SK-N-SH (cell line): Measurements from ENCODE around the gene PBX3. TPM values are rescaled to one million over a fixed set of nuclear protein-coding genes. Genes with fewer than 3 reads are reported as not detected.

Experiments
- CTCF ChIA-PET: fragments of 300-600, 350-600 bp; formaldehyde crosslinking; extraction: SDS; loops from one replicate; lab custom pipeline; 2021; lab: Yijun Ruan, JAX
- POLR2A ChIA-PET: fragments of 350-600 bp; sonication (Branson Sonifier 250); formaldehyde crosslinking; extraction: SDS; loops from one replicate; lab custom pipeline; 2020; ENCODE audit warnings: antibody characterized with exemption, inconsistent platforms; lab: Yijun Ruan, JAX
- DNase-seq: peaks from one replicate; pipeline ENCODE4 v3.0.0; 2012
- H2AFZ ChIP-seq: fragments of 200-600 bp; sonication (generic); 2 replicates; pipeline ENCODE4 v1.8.1; 2016; ENCODE audit warnings: antibody characterized with exemption, mild to moderate bottlenecking, low read depth
- H3F3A ChIP-seq: fragments of 200-600 bp; sonication (generic); replicated peaks from 2 replicates; pipeline ENCODE3; 2016; ENCODE audit warnings: antibody characterized with exemption, mild to moderate bottlenecking; ENCODE audit not compliant: insufficient read depth
- H3K27ac ChIP-seq, 2 experiments: fragments of 200-500 bp in 1 of 2; fragments of 200-600 bp in 1 of 2; sonication (Bioruptor generic) in 1 of 2; sonication (generic), shearing (Covaris generic) in 1 of 2; 2 replicates each; pipeline versions ENCODE4 v1.5.1 to v1.6.1; 2014 to 2016; ENCODE audit warnings: low read depth in 2 of 2, inconsistent platforms in 1 of 2, low read length in 1 of 2, mild to moderate bottlenecking in 1 of 2, mixed read lengths in 1 of 2
- H3K27me3 ChIP-seq: fragments of 200-600 bp; sonication (generic), shearing (Covaris generic); 2 replicates; pipeline ENCODE4 v1.6.1; 2016; ENCODE audit warnings: mixed run types; ENCODE audit not compliant: insufficient read depth
- H3K36me3 ChIP-seq, 2 experiments: fragments of 200-500 bp in 1 of 2; fragments of 200-600 bp in 1 of 2; sonication (Bioruptor generic) in 1 of 2; sonication (generic) in 1 of 2; replicated peaks in 1 of 2; 2 replicates each; pipeline versions ENCODE3 to v1.5.1; 2014 to 2016; ENCODE audit warnings: low read length in 1 of 2, mild to moderate bottlenecking in 1 of 2; ENCODE audit not compliant: insufficient read depth in 2 of 2, control insufficient read depth in 1 of 2
- H3K4me1 ChIP-seq, 2 experiments: fragments of 200-500 bp in 1 of 2; fragments of 200-600 bp in 1 of 2; sonication (Bioruptor generic) in 1 of 2; sonication (generic), shearing (Covaris generic) in 1 of 2; 2 replicates each; pipeline versions ENCODE4 v1.5.1 to v1.6.1; 2014 to 2016; ENCODE audit warnings: low read depth in 1 of 2, low read length in 1 of 2, mixed run types in 1 of 2; ENCODE audit not compliant: insufficient read depth in 2 of 2, control insufficient read depth in 1 of 2
- H3K4me2 ChIP-seq: fragments of 200-600 bp; sonication (generic), shearing (Covaris generic); 2 replicates; pipeline ENCODE4 v1.6.1; 2017; ENCODE audit warnings: mixed run types
- H3K4me3 ChIP-seq, 2 experiments: fragments of 200-500 bp in 1 of 2; fragments of 200-600 bp in 1 of 2; sonication (Bioruptor generic) in 1 of 2; sonication (generic), shearing (Covaris generic) in 1 of 2; 2 replicates each; pipeline versions ENCODE4 v1.5.1 to v1.8.1; 2014 to 2016; ENCODE audit warnings: low read depth in 2 of 2, inconsistent platforms in 1 of 2, low read length in 1 of 2, mild to moderate bottlenecking in 1 of 2, mixed read lengths in 1 of 2, moderate library complexity in 1 of 2
- H3K79me2 ChIP-seq: fragments of 200-600 bp; sonication (generic); 2 replicates; pipeline ENCODE4 v1.8.1; 2017; ENCODE audit warnings: mild to moderate bottlenecking; ENCODE audit not compliant: insufficient read depth
- H3K9ac ChIP-seq: fragments of 200-600 bp; sonication (generic); 2 replicates; pipeline ENCODE4 v1.6.1; 2017; ENCODE audit warnings: mixed run types
- H3K9me2 ChIP-seq: fragments of 200-600 bp; sonication (generic); 2 replicates; pipeline ENCODE4 v1.6.1; 2017; ENCODE audit warnings: mixed run types
- H3K9me3 ChIP-seq: fragments of 200-600 bp; sonication (generic); 2 replicates; pipeline ENCODE4 v1.6.1; 2017; ENCODE audit warnings: mixed run types, mild to moderate bottlenecking, moderate library complexity
- H4K20me1 ChIP-seq: fragments of 200-600 bp; sonication (generic); 2 replicates; pipeline ENCODE4 v1.6.1; 2017; ENCODE audit warnings: mild to moderate bottlenecking, mixed run types; ENCODE audit not compliant: insufficient read depth
- CTCF ChIP-seq: fragments of 200-600 bp; sonication (generic); IDR thresholded peaks from 2 replicates; pipeline ENCODE4 v1.6.1; 2017; ENCODE audit warnings: antibody characterized with exemption, mild to moderate bottlenecking, moderate library complexity
- EP300 ChIP-seq, 2 experiments: IDR thresholded peaks; 2 replicates each; pipeline versions ENCODE4 v1.4.0 to v1.6.1; 2012; ENCODE audit warnings: borderline replicate concordance in 1 of 2, low read depth in 1 of 2, low read length in 1 of 2
- EZH2phosphoT487 ChIP-seq: fragments of 200-600 bp; sonication (generic); IDR thresholded peaks from 2 replicates; pipeline ENCODE4 v1.6.1; 2017; ENCODE audit warnings: low read depth, mixed run types, mild to moderate bottlenecking, antibody characterized with exemption, moderate library complexity, borderline replicate concordance
- FOSL2 ChIP-seq: IDR thresholded peaks from 2 replicates; pipeline ENCODE4 v1.4.0; 2012; ENCODE audit warnings: low read depth, mild to moderate bottlenecking, moderate library complexity, borderline replicate concordance
- FOXJ3 ChIP-seq: sonication (generic); formaldehyde crosslinking; IDR thresholded peaks from 2 replicates; pipeline ENCODE4 v1.5.1; 2020; ENCODE audit warnings: mild to moderate bottlenecking, missing genetic modification reagents
- FOXM1 ChIP-seq: IDR thresholded peaks from 2 replicates; pipeline ENCODE4 v1.4.0; 2012; ENCODE audit warnings: low read depth, mild to moderate bottlenecking
- GATA2 ChIP-seq: sonication (generic); formaldehyde crosslinking; IDR thresholded peaks from 2 replicates; pipeline ENCODE4 v1.5.0; 2020; ENCODE audit warnings: mild to moderate bottlenecking, missing genetic modification reagents
- JUND ChIP-seq: IDR thresholded peaks from 2 replicates; pipeline ENCODE4 v1.4.0; 2012
- MEF2A ChIP-seq: IDR thresholded peaks from 2 replicates; pipeline ENCODE4 v1.4.0; 2012; ENCODE audit warnings: low read depth, borderline replicate concordance
- NFIC ChIP-seq: IDR thresholded peaks from 2 replicates; pipeline ENCODE4 v1.4.0; 2012; ENCODE audit warnings: borderline replicate concordance
- NRF1 ChIP-seq: IDR thresholded peaks from 2 replicates; pipeline ENCODE4 v1.6.1; 2012; ENCODE audit warnings: low read depth, mild to moderate bottlenecking, low read length
- PBX3 ChIP-seq: IDR thresholded peaks from 2 replicates; pipeline ENCODE4; 2012
- POLR2AphosphoS5 ChIP-seq: IDR thresholded peaks from 2 replicates; pipeline ENCODE4 v1.6.1; 2012; ENCODE audit warnings: low read depth, low read length
- REST ChIP-seq: IDR thresholded peaks from 2 replicates; pipeline ENCODE4 v1.6.1; 2012; ENCODE audit warnings: mild to moderate bottlenecking, low read depth, low read length, moderate library complexity
- SIN3A ChIP-seq: IDR thresholded peaks from 2 replicates; pipeline ENCODE4 v1.6.1; 2012; ENCODE audit warnings: low read depth, mild to moderate bottlenecking, low read length, moderate library complexity, borderline replicate concordance
- SMC3 ChIP-seq: IDR thresholded peaks from 2 replicates; pipeline ENCODE4 v1.6.1; 2012; ENCODE audit warnings: low read depth, low read length, improper control_type of control experiment
- TAF1 ChIP-seq: IDR thresholded peaks from 2 replicates; pipeline ENCODE4 v1.6.1; 2012; ENCODE audit warnings: low read depth, mild to moderate bottlenecking, low read length, moderate library complexity, borderline replicate concordance
- TCF12 ChIP-seq: IDR thresholded peaks from 2 replicates; pipeline ENCODE4 v1.4.0; 2012
- TEAD4 ChIP-seq: IDR thresholded peaks from 2 replicates; pipeline ENCODE4 v1.4.0; 2012; ENCODE audit warnings: mild to moderate bottlenecking, borderline replicate concordance; ENCODE audit not compliant: insufficient read depth
- USF1 ChIP-seq: IDR thresholded peaks from 2 replicates; pipeline ENCODE4 v1.4.0; 2012; ENCODE audit warnings: low read depth, borderline replicate concordance
- USF2 ChIP-seq: fragments of 150-350 bp; IDR thresholded peaks from 2 replicates; pipeline ENCODE4 v1.6.1; 2017; ENCODE audit warnings: antibody characterized with exemption, low read length, low read depth, borderline replicate concordance
- YY1 ChIP-seq: IDR thresholded peaks from 2 replicates; pipeline ENCODE4 v1.4.0; 2012; ENCODE audit warnings: low read depth, mild to moderate bottlenecking
- WGBS: methylation state at CpG from one replicate; pipeline ENCODE4 v1.1.6; 2017; ENCODE audit warnings: low lambda C conversion rate; 5-methylcytosine and 5-hydroxymethylcytosine counted together
- polyA plus RNA-seq, 3 experiments: library from polyadenylated mRNA; depleted of rRNA; stranded (reverse); fragments of >200 nt; gene quantifications; 2 replicates each; pipeline ENCODE4 v1.2.3, GENCODE V29; 2012

Gene PBX3
- polyA plus RNA-seq, 1 of the 3 experiments (the other 2 are of a cell fraction) = 73.0 TPM

DNA sequence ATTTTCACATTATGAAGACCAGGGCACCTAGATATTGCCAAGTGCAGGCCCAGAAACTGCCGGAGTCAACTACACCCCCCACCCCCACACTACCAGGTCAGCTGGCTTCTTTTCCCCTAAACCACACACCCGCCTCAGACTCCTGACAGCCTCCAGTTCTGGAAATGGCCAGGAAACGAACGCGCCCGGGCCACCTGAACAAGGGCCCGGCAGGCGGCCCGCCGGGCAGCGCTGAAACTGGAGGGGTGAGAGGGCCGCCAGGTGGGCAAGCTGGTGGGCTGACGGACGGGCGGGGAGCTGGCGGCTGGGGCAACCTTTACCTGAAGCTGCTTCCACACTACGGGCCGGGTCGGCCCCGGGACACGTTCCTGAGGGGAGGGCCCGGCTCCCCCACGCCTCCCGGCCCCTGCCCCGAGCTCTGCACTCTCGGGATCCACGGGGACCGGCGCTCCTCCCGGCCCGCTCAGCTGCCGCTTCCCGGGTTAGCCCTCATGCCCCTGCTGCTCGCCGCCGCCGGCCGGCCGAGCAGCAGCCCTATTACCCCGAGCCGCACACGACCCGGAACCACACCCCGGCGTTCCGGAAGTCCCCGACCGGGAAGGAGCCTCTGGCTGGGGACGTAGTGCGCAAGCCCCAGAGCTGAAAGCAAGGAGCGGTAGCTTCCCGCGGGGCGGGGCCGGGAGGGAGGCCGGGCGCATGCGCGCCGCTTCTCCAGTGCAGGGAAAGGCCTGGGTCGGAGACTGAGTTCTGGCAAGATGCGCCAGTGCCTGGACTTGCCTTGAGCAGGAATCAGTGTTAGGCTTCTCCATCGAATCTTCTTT lies 40.3 kb upstream of the PBX3 start, which contains the start of gene MAPKAP1 (continued):
- no peak for TF ChIP-seq FOSL2
- TF ChIP-seq TAF1 = peak; percentile 80; the same call in 1 of the 2 replicates
- no peak for TF ChIP-seq GATA2 (CRISPR knock-in tag)
- no peak for TF ChIP-seq FOXJ3 (CRISPR knock-in tag)
- TF ChIP-seq SIN3A = peak; percentile 53; the same call in 1 of the 2 replicates
- peak; percentile 99 for TF ChIP-seq NRF1
- no peak for TF ChIP-seq TCF12
- TF ChIP-seq REST = no peak

GRCh38 chr9:125707472-125707804 lies 39.7 kb upstream of the PBX3 start:
- Histone ChIP-seq H3K4me3 (peak overlapping the region in 1 of 2 experiments; percentile 85; a peak in 1 of 4 replicates), H3K27ac (peak overlapping the region; percentile 54 to 92; a peak in 3 of 4 replicates), H2AFZ (peak overlapping the region; percentile 98), H3K79me2 (peaks cover 44% of the 10 kb centered on the region), H3F3A (peaks cover 3% of the 10 kb centered on the region), H4K20me1 (no peaks in the 10 kb centered on the region), H3K27me3 (no peaks in the 10 kb centered on the region), H3K4me1 (peaks cover 0 to 15% of the 10 kb centered on the region in 2 experiments; a peak in 2 of 4 replicates), H3K4me2 (peak overlapping the region; percentile 93; the same call in 1 of the 2 replicates), H3K9me2 (no peaks in the 10 kb centered on the region), H3K9ac (peak overlapping the region; percentile 91), H3K9me3 (no peaks in the 10 kb centered on the region), H3K36me3 (peaks cover 0 to 5% of the 10 kb centered on the region in 2 experiments)
- CTCF ChIA-PET = interaction anchor here (0.9 to 1.6 kb wide), 3 partner anchors 10 to 300 kb away, joined by 3 to 6 read pairs (median 3); no protein-coding TSS in a partner anchor
- POLR2A ChIA-PET = interaction anchor here (0.9 to 1.3 kb wide), 3 partner anchors 38 to 351 kb away, joined by 3 to 14 read pairs (median 4); no protein-coding TSS in a partner anchor
- 2% methylated on average over 4 of the region's 4 CpGs for WGBS
- no peak for DNase-seq
- TF ChIP-seq YY1 (no peak), EZH2phosphoT487 (no peak), TEAD4 (no peak), USF1 (no peak), SMC3 (no peak), MEF2A (no peak), CTCF (no peak), PBX3 (no peak), POLR2AphosphoS5 (no peak), EP300 (IDR thresholded peaks at IDR 0.05; ENCODE audit: borderline replicate concordance in 1 of 2, low read depth in 1 of 2, low read length in 1 of 2) (no peak), SIN3A (no peak), USF2 (no peak), JUND (no peak), NFIC (no peak), TAF1 (no peak), FOXM1 (no peak)
